ENCODE data around the gene KIFBP.

GRCh38 chr10:69064762-69065328 is 76.2 kb downstream of the KIFBP start:
- TF ChIP-seq, protein P1, sequence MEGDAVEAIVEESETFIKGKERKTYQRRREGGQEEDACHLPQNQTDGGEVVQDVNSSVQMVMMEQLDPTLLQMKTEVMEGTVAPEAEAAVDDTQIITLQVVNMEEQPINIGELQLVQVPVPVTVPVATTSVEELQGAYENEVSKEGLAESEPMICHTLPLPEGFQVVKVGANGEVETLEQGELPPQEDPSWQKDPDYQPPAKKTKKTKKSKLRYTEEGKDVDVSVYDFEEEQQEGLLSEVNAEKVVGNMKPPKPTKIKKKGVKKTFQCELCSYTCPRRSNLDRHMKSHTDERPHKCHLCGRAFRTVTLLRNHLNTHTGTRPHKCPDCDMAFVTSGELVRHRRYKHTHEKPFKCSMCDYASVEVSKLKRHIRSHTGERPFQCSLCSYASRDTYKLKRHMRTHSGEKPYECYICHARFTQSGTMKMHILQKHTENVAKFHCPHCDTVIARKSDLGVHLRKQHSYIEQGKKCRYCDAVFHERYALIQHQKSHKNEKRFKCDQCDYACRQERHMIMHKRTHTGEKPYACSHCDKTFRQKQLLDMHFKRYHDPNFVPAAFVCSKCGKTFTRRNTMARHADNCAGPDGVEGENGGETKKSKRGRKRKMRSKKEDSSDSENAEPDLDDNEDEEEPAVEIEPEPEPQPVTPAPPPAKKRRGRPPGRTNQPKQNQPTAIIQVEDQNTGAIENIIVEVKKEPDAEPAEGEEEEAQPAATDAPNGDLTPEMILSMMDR (IDR thresholded peaks at IDR 0.05; ENCODE audit: poor library complexity): no peak
- TF ChIP-seq EZH2phosphoT487 (IDR thresholded peaks at IDR 0.05; ENCODE audit: low read depth, severe bottlenecking, unreplicated experiment) (no peak), EZH2 (IDR thresholded peaks at IDR 0.05; ENCODE audit: borderline replicate concordance) (no peak)
